ENCODE results near the gene ANKRD63. TPM values are rescaled to one million over a fixed set of nuclear protein-coding genes. Genes with fewer than 3 reads are reported as not detected.
A peak's percentile ranks its signal among the peaks of the same experiment; 100 is the strongest.

The ANKRD63 gene
- total and polyA plus RNA-seq, 9 of the 15 experiments (the other 6 are each of a cell fraction or from before 2014, with no cell fraction given), result 1.3 to 2.0 (median 1.8) TPM; not detected in 6

- TF ChIP-seq RAD21 (CRISPR knock-in tag; conservative IDR thresholded peaks at IDR 0.05 in 1 of 2, IDR thresholded peaks at IDR 0.05 in 1 of 2) (peak; percentile 91 to 97), CC2D1A (IDR thresholded peaks at IDR 0.05) (peak; percentile 64), PPARD (CRISPR knock-in tag; IDR thresholded peaks at IDR 0.05) (no peak), ZNF24 (IDR thresholded peaks at IDR 0.05) (no peak), CGGBP1 (CRISPR knock-in tag; IDR thresholded peaks at IDR 0.05) (no peak), TFAP4 (CRISPR knock-in tag; IDR thresholded peaks at IDR 0.05; ENCODE audit: borderline replicate concordance) (peak; percentile 49), CXXC5 (CRISPR knock-in tag; IDR thresholded peaks at IDR 0.05) (0 out of 2 replicates have a peak, but pooled peaks have one; percentile 22), DACH1 (IDR thresholded peaks at IDR 0.05; ENCODE audit: partially characterized antibody) (no peak), MTA3 (IDR thresholded peaks at IDR 0.05; ENCODE audit: borderline replicate concordance) (peak; percentile 55; the same call in 1 of the 2 replicates), CTCFL (IDR thresholded peaks at IDR 0.05; ENCODE audit: borderline replicate concordance, insufficient read depth, low read depth, low read length, poor library complexity, severe bottlenecking) (peak; percentile 55), ZNF324 (CRISPR knock-in tag; IDR thresholded peaks at IDR 0.05) (no peak), NFATC3 (IDR thresholded peaks at IDR 0.05) (no peak), RCOR1 (IDR thresholded peaks at IDR 0.05; ENCODE audit: borderline replicate concordance in 1 of 2, low read depth in 2 of 2, low read length in 2 of 2) (0 out of 4 replicates have a peak, but pooled peaks of 1 of the 2 experiments have one; percentile 26), SMAD4 (CRISPR knock-in tag; conservative IDR thresholded peaks at IDR 0.05) (0 out of 2 replicates have a peak, but pooled peaks have one; percentile 43), PATZ1 (CRISPR knock-in tag; IDR thresholded peaks at IDR 0.05; ENCODE audit: borderline replicate concordance) (no peak), SAFB (IDR thresholded peaks at IDR 0.05; ENCODE audit: borderline replicate concordance, low read depth, low read length) (no peak), CBFB (CRISPR knock-in tag; IDR thresholded peaks at IDR 0.05) (no peak), RB1 (IDR thresholded peaks at IDR 0.05; ENCODE audit: low read depth) (peak; percentile 72), ILK (tag; IDR thresholded peaks at IDR 0.05; ENCODE audit: borderline replicate concordance, low read depth) (no peak), ZNF655 (CRISPR knock-in tag; IDR thresholded peaks at IDR 0.05) (no peak), MYC (IDR thresholded peaks at IDR 0.05; ENCODE audit: low read depth, low read length) (no peak), MYC (CRISPR knock-in tag; IDR thresholded peaks at IDR 0.05; ENCODE audit: borderline replicate concordance, low read depth) (no peak)
Observed at GRCh38 chr15:40279437-40280141, 3.3 kb downstream of the ANKRD63 start (continued).

All from K562 (cell line).